A549 treated with dexamethasone at 1 μM for 4 hours (cell line): ENCODE data around the gene KBTBD4. TPM values are rescaled to one million over a fixed set of nuclear protein-coding genes. Genes with fewer than 3 reads are reported as not detected.

Experiments used
- total RNA-seq: library from RNA; stranded (reverse); fragments of 200-300 nt; extraction: Qiagen RNA extraction; gene quantifications from 5 replicates; pipeline ENCODE4 v1.2.3, GENCODE V29; 2022

The KBTBD4 gene
- 16.6 to 19.4 TPM (median 18.6 TPM) in 5 replicates for total RNA-seq

GRCh38 chr11:47578524-47579494 is at the start of gene KBTBD4, which contains the start of gene NDUFS3:
TSS of gene KBTBD4 (minus strand) at chr11:47578970. CDS start at chr11:47578951, 19 bp downstream.
TSS of gene NDUFS3 (plus strand) at chr11:47579074. CDS start at chr11:47579092, 18 bp downstream.

GRCh38 chr11:47593934-47594855 is 15.4 kb upstream of the KBTBD4 start, which contains the start of gene C1QTNF4:
TSS of gene C1QTNF4 (minus strand) at chr11:47594411. CDS start at chr11:47590810, 3,601 bp downstream.

GRCh38 chr11:47586098-47586855 is 7.5 kb upstream of the KBTBD4 start, which contains the start of gene FAM180B:
TSS of gene FAM180B (plus strand) at chr11:47586678. CDS start at chr11:47586769, 91 bp downstream.

GRCh38 chr11:47565340-47566148 is 13.2 kb downstream of the KBTBD4 start, which contains the start of gene PTPMT1:
TSS of gene PTPMT1 (plus strand) at chr11:47565599. CDS start at chr11:47565623, 24 bp downstream.

GRCh38 chr11:47552566-47553405 is 26.0 kb downstream of the KBTBD4 start, which contains the start of gene CELF1:
TSS of gene CELF1 (minus strand) at chr11:47553132. CDS start at chr11:47499523, 53,609 bp downstream.

Other genes with a start within 250 kb of the KBTBD4 start
- gene MYBPC3, start 226.3 kb downstream of the KBTBD4 start, total RNA-seq: 0.05 to 0.08 TPM (median 0.07 TPM) in 5 replicates
- 0.19 to 0.21 TPM in 2 of 5 replicates, not detected in the others for gene SPI1, start 200.4 kb downstream of the KBTBD4 start, total RNA-seq
- gene SLC39A13, start 170.4 kb downstream of the KBTBD4 start, total RNA-seq: 39.8 to 57.0 TPM (median 45.8 TPM) in 5 replicates
- 178 to 243 TPM (median 193 TPM) in 5 replicates for gene PSMC3, start 152.5 kb downstream of the KBTBD4 start, total RNA-seq
- 0.15 to 0.32 TPM in 2 of 5 replicates, not detected in the others for gene RAPSN, start 129.8 kb downstream of the KBTBD4 start, total RNA-seq
- gene CELF1, start 25.8 kb downstream of the KBTBD4 start, total RNA-seq: 39.2 to 64.3 TPM (median 58.2 TPM) in 5 replicates
- 63.0 to 77.7 TPM (median 76.9 TPM) in 5 replicates for gene PTPMT1, start 13.4 kb downstream of the KBTBD4 start, total RNA-seq
- gene NDUFS3, start 104 bp upstream of the KBTBD4 start, total RNA-seq: 106 to 142 TPM (median 134 TPM) in 5 replicates
- 0.08 to 0.09 TPM in 2 of 5 replicates, not detected in the others for gene FAM180B, start 7.7 kb upstream of the KBTBD4 start, total RNA-seq
- gene C1QTNF4, start 15.4 kb upstream of the KBTBD4 start, total RNA-seq: 0.06 to 0.07 TPM in 2 of 5 replicates, not detected in the others
- gene MTCH2, start 63.6 kb upstream of the KBTBD4 start, total RNA-seq: 118 to 143 TPM (median 126 TPM) in 5 replicates
- gene AGBL2, start 136.4 kb upstream of the KBTBD4 start, total RNA-seq: 0.59 to 1.1 TPM (median 0.92 TPM) in 5 replicates
- gene FNBP4, start 188.4 kb upstream of the KBTBD4 start, total RNA-seq: 45.2 to 60.0 TPM (median 49.9 TPM) in 5 replicates